KMS-11 (cell line): ENCODE measurements around the gene FHOD3.
A peak's percentile ranks its signal among the peaks of the same experiment; 100 is the strongest.

Source experiments
- H2AFZ ChIP-seq: fragments of 200-600 bp; sonication (generic); 2 replicates; pipeline ENCODE4 v1.6.1; 2016; ENCODE audit warnings: antibody characterized with exemption, mixed run types, low read depth
- H3K27ac ChIP-seq: fragments of 200-600 bp; sonication (generic); 2 replicates; pipeline ENCODE4 v1.6.1; 2016; ENCODE audit warnings: mild to moderate bottlenecking, mixed run types
- H3K27me3 ChIP-seq: fragments of 200-600 bp; sonication (generic); 2 replicates; pipeline ENCODE4 v1.6.1; 2017; ENCODE audit warnings: mild to moderate bottlenecking, low read depth, mixed run types, moderate library complexity; ENCODE audit not compliant: insufficient read depth
- H3K36me3 ChIP-seq: fragments of 200-600 bp; sonication (generic); 2 replicates; pipeline ENCODE4 v1.6.1; 2017; ENCODE audit warnings: mild to moderate bottlenecking, mixed run types; ENCODE audit not compliant: insufficient read depth
- H3K4me1 ChIP-seq: fragments of 200-600 bp; sonication (generic); 2 replicates; pipeline ENCODE4 v1.6.1; 2016; ENCODE audit warnings: mild to moderate bottlenecking, low read depth, mixed run types; ENCODE audit not compliant: poor library complexity, severe bottlenecking
- H3K4me2 ChIP-seq: fragments of 200-600 bp; sonication (generic); 2 replicates; pipeline ENCODE4 v1.7.0; 2016; ENCODE audit warnings: mild to moderate bottlenecking, mixed run types
- H3K4me3 ChIP-seq: fragments of 200-600 bp; sonication (generic); IDR thresholded peaks from 2 replicates; pipeline ENCODE4 v1.6.1; 2017; ENCODE audit warnings: low read depth, low read length, mixed read lengths; ENCODE audit not compliant: insufficient read depth
- H3K79me2 ChIP-seq: fragments of 200-600 bp; sonication (generic); 2 replicates; pipeline ENCODE4 v1.6.1; 2016; ENCODE audit warnings: low read depth, mixed run types; ENCODE audit not compliant: insufficient read depth
- H3K9ac ChIP-seq: fragments of 200-600 bp; sonication (generic); 2 replicates; pipeline ENCODE4 v1.6.1; 2016; ENCODE audit warnings: mild to moderate bottlenecking, mixed run types
- H4K20me1 ChIP-seq: fragments of 200-600 bp; sonication (generic); 2 replicates; pipeline ENCODE4 v1.6.1; 2016; ENCODE audit warnings: mild to moderate bottlenecking, mixed run types; ENCODE audit not compliant: insufficient read depth
- CTCF ChIP-seq: fragments of 200-600 bp; sonication (generic); conservative IDR thresholded peaks from 2 replicates; pipeline ENCODE4 v1.6.1; 2017; ENCODE audit warnings: low read depth, mild to moderate bottlenecking, antibody characterized with exemption, low read length, moderate library complexity, mixed read lengths

Gene FHOD3

GRCh38 chr18:36295214-36295613, 2.3 kb upstream of the FHOD3 start:
- Histone ChIP-seq H3K9ac (no peak overlapping the region), H3K4me3 (no peak overlapping the region), H3K4me1 (peaks cover 5% of the 10 kb centered on the region), H3K36me3 (no peaks in the 10 kb centered on the region), H4K20me1 (no peaks in the 10 kb centered on the region), H3K79me2 (no peaks in the 10 kb centered on the region), H3K27ac (no peak overlapping the region), H3K27me3 (peaks cover 3% of the 10 kb centered on the region; the same call in 1 of the 2 replicates), H2AFZ (no peak overlapping the region), H3K4me2 (no peak overlapping the region)
- no peak for TF ChIP-seq CTCF

- H2AFZ ChIP-seq, result no peak overlapping the region
- no peak overlapping the region for H3K4me3 ChIP-seq
- peaks cover 3% of the 10 kb centered on the region; the same call in 1 of the 2 replicates for H3K27me3 ChIP-seq
- no peak for TF ChIP-seq CTCF
- H4K20me1 ChIP-seq, result no peaks in the 10 kb centered on the region
- peaks cover 5% of the 10 kb centered on the region for H3K4me1 ChIP-seq
- H3K27ac ChIP-seq, result no peak overlapping the region
- no peaks in the 10 kb centered on the region for H3K79me2 ChIP-seq
- no peak overlapping the region for H3K9ac ChIP-seq
- no peak overlapping the region for H3K4me2 ChIP-seq
- H3K36me3 ChIP-seq, result no peaks in the 10 kb centered on the region
Measured at GRCh38 chr18:36295880-36296301, 1.6 kb upstream of the FHOD3 start.

GRCh38 chr18:36296650-36297416, 680 bp upstream of the FHOD3 start:
- no peaks in the 10 kb centered on the region for H3K36me3 ChIP-seq
- peak overlapping the region; percentile 21; the same call in 1 of the 2 replicates for H3K9ac ChIP-seq
- no peak overlapping the region for H3K4me3 ChIP-seq
- H3K4me2 ChIP-seq, result peak overlapping the region; percentile 89
- peak overlapping the region; percentile 93 for H2AFZ ChIP-seq
- no peaks in the 10 kb centered on the region for H3K79me2 ChIP-seq
- no peak overlapping the region for H3K27ac ChIP-seq
- peaks cover 5% of the 10 kb centered on the region for H3K4me1 ChIP-seq
- TF ChIP-seq CTCF, result peak; percentile 48
- no peaks in the 10 kb centered on the region for H4K20me1 ChIP-seq
- H3K27me3 ChIP-seq, result peaks cover 3% of the 10 kb centered on the region; the same call in 1 of the 2 replicates

GRCh38 chr18:36298126-36298741, 721 bp downstream of the FHOD3 start:
- H3K27ac ChIP-seq, result no peak overlapping the region
- H3K36me3 ChIP-seq, result no peaks in the 10 kb centered on the region
- peak overlapping the region; percentile 100 for H2AFZ ChIP-seq
- no peak for TF ChIP-seq CTCF
- H4K20me1 ChIP-seq, result no peaks in the 10 kb centered on the region
- H3K4me2 ChIP-seq, result peak overlapping the region; percentile 95
- peaks cover 3% of the 10 kb centered on the region; the same call in 1 of the 2 replicates for H3K27me3 ChIP-seq
- peaks cover 5% of the 10 kb centered on the region for H3K4me1 ChIP-seq
- H3K4me3 ChIP-seq, result no peak overlapping the region
- H3K79me2 ChIP-seq, result no peaks in the 10 kb centered on the region
- peak overlapping the region; percentile 55; the same call in 1 of the 2 replicates for H3K9ac ChIP-seq
